ENCODE measurements around the gene GAK.

Gene GAK

DNA sequence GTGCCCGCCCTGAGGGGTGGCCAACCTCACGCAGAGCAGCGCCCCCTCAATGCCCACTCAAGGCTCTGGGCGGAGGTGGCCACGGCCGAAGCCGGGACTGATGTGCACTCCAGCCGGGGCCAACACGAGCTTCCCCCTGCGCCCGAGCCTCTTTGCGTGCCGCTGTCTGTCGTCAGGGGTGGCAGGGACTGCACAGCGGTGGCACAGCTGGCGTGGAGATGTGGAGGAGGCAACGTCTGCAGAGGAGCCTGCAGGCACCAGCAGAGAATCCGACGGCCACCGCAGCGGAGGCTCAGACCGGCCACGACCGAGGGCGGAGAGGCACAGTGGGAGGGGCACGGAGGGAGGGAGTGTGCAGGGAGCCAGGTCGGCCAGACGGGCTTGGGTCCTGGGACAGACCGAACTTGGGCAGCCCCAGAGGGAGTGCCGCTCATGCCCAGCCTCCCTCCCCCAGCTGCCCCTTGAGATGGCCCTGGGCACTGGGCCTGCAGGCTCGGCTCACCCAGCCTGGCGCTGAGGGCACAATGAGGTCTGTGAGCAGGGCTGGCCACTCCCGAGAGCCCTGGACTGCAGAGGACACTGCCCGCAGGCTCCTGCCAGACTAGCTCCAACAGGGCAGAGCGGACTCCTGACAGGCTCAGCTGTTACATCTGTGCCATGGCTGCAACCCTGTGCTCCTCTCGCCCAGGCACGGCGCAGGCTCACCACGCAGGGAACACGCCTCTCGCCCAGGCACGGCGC lies 59.7 kb downstream of the GAK start:
- no peak for DNase-seq (ENCODE audit: low read depth in 3 of 3)

DNA sequence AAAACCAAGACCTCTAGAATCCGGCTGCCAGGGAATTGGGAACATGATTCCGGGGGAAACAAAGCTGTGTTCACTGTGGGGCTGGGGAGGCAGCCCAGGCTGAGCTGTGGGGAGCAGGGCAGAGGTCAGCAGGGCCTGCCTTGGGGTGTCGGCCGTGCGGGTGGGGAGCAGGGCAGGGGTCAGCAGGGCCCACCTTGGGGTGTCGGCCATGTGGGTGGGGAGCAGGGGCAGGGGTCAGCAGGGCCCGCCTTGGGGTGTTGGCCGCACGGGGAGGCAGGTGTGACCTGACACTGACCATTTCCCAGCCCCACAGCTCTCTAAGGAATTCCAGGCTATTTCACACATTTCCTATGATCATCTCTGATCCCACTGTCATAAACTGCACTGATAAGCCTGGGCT lies 60.6 kb downstream of the GAK start:
- DNase-seq (ENCODE audit: low read depth in 3 of 3) = no peak

DNA sequence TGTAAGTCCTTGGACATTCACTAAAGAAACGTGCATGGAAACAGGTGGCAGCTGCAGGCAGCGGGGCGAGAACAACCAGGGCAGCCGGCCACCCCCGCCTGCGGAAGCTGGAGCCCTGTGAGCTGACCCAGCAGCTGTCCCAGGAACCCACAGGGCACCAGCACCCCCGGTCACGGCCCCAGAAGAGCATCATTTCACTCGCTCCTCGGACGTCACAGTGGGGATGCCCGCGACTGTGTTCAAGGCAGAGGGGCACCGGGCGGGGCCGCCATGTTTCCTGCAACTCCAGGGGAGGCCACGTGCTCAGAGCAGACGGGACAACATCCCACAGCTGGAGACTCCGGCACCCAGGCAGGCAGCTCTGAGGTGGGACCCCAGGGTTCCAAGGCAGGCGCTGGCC lies 61.2 kb downstream of the GAK start:
- DNase-seq (ENCODE audit: low read depth in 3 of 3) = no peak

DNA sequence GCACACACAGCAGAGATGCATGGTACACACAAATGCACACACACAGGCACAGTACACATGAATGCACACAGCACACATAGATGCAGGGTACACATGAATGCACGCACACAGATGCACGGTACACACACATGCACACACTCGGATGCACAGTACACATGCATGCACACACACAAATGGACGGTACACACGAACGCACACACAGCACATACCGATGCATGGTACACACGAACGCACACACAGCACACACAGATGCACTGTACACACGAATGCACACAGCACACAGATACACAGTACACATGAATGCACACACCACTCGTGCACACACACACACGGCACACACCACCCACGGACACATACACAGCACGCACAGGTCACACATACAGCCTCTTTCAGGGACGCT lies 62.3 kb downstream of the GAK start:
- DNase-seq (ENCODE audit: low read depth in 3 of 3) = no peak

DNA sequence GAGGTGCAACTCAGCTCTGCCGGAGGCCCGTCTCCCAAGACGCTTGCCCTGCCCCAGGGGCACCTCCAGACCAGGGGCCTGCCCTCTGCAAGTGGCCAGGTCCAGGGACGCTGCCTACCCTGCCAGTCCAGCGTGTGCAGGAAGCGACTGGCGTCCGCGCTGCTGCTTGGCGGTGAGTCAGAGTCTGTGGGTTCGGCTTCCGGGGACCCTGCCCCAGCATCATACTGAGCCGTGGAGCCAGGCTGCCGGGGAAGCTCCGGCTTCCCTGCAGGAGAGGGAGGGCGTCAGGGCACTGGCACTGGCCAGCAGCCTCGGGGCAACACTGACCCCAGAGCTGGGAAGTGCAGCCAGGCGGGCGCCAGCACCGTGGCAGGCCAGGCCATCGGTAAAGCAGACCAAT lies 63.7 kb downstream of the GAK start:
- no peak for DNase-seq (ENCODE audit: low read depth in 3 of 3)

DNA sequence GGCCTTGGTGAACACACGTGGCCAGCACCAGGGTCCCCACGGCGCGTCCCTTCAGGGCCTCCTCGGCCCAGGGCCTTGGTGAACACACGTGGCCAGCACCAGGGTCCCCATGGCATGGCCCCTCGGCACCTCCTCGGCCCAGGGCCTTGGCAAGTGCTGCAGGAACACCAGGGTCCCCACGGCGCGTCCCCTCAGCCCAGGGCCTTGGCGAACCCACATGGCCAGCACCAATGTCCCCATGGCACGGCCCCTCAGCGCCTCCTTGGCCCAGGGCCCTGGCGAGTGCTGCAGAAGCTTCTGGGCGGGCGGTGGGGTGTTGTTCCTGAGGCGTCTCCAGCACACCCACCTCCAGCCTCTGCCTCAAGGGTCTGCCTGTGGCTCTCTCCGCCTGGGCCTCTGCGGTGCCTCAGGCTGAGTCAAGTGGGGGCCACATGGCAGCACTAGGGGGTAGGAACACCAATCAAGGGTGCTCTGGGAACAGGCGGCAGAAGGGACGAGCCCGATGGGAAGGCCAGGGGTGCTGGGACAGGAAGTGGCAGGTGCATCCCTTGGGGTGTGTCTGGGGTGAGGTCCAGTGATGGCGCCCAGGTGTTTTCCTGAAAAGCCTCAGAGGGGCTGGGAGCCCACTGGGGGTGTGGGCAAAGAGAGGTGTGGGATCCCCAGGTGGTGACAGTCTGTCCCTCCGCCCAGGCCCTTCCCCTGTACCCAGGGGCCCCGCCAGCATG lies 64.4 kb downstream of the GAK start:
- DNase-seq (ENCODE audit: low read depth in 3 of 3) = no peak

DNA sequence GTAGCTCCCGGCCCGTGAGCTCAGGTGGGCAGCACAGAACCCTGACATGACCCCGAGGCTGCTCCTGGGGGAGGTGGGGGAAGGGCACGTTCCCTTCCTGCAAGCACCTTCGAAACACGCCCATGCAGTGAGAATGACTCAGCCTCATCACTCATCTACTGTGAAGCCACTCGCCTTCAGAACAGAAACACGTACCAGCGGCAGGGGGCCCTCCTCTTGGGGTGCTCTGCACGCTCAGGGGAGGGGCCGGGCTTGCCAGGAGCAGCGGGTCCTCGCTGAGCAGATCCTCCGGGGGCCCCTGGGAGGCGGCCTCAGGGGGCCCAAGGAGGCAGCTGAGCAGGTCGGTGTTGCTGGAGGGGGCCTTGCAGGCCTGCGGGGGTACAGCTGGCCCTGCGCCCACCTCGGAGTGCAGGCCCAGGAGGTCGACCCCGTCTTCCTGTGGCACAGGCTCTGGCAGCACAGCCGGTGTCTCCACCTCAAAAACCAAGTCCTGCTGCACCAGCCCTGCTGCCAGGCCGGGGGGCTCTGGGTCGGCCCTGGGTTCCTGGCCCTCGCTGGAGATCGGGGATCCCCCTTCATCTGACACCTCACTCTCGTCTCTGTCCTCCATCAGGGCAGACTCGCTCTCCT lies 65.2 kb downstream of the GAK start:
- DNase-seq (ENCODE audit: low read depth in 3 of 3) = no peak

DNA sequence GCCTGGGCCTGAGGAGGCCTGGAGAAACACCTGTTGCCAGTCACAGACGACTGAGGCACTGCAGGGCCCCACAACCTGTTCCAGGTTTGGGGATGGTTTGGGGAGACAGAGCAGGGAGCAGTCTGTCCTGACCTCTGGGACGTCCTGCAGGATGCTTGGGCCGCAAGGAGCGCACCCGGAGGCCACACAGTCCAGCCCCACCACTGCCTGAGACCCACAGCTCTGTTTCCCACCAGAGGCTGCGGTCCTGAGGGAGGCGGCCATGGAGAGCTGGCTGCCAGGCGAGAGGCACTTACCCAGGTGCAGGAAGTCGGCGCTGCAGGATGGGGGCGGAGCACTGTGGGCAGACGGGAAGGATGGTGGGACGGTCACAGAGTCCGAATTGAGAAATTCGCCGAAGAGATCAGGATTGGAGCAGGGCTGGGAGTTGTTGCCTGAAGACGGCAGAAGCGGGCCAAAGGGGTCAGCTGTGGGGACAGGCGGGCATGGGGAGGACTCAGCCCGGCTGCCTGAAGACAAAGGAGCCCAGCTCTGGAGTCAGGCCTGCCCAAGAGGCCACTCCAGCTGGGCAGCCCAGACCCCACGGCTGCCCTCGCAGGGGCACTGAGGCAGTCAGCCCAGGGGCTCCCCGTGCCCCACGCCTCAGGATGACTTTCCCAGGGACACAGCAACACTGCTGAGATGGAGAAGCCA lies 65.9 kb downstream of the GAK start:
- no peak for DNase-seq (ENCODE audit: low read depth in 3 of 3)

DNA sequence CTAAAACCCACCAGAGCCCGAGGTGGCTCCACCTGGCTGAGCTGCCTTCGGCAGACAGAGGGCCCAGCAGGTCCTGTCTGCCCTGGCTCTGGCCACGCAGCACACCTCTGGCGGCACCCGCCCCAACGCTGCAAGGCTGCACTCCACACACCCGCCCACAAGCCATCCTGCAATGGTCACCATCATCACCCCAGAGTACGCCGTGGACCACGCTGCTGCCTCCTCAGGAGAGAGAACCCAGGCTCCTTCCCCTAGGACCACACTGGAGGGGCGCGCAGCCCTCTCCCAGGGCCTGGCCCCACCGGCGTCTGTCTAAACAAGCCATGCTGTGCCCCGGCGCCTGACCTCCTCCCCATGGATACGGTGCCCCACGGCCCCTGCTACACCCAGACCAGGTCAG lies 66.5 kb downstream of the GAK start:
- no peak for DNase-seq (ENCODE audit: low read depth in 3 of 3)

DNA sequence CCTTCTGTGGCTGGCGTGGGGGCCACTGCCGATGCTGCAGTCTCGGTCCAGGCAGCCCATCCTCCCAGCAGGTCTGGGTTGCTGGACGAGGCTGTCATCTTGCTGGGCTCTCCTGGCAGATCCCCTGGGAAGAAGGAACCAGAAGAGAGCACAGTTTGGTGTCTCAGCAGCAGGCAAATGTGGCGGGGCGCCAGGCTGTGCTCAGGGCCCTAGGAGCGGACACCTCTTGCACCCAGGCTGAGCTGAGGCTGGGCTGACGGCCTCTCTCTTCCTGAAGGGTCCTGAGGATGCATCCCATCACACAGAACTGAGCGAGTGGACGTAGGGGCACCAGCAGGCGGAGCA lies 67.0 kb downstream of the GAK start:
- no peak for DNase-seq (ENCODE audit: low read depth in 3 of 3)

DNA sequence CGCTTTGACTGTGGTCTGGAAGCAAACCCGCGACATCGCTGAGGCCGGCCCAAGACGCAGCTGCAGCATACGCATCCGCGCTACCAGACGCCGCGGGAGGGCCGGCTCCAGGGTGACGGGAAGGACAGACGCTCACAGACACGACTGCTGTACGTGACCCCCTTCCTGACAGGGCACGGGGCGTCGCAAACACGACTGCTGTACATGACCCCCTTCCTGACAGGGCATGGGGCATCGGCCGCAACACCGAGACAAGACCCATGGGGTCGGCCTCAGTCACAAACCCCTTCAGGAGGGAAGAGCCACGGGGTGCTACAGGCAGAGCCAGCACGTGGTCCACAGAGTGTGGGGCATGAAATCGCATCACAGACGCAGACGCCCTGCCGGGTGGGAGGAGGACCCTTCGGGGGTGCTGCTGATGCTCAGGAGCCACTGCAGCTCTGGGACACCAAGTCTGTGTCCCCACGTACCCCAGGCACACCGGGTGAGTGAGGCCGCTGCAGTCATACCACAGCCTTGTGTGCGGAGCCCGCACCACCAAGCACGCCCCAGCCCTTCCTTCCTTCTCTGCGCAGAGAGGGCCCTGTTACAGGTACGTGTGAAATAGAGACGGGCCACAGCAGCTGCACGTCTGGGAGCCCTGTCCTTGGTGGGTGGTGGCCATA lies 67.5 kb downstream of the GAK start:
- no peak for DNase-seq (ENCODE audit: low read depth in 3 of 3)

DNA sequence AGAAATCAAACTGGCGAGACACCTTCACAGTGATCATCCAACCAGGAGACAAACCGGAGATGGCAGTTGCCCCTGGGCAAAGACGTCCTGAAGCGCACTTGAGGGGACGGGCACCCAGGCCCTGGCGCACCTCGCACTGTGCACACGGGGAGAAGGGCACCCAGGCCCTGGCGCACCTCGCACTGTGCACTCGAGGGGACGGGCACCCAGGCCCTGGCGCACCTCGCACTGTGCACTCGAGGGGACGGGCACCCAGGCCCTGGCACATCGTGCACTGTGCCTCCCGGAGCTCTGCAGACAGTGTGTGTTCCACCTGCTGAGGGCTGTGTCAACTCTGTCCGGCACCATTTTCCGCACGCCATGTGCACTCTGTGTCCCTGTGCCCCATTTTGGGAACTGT lies 71.6 kb downstream of the GAK start:
- DNase-seq (ENCODE audit: low read depth in 3 of 3) = no peak

DNA sequence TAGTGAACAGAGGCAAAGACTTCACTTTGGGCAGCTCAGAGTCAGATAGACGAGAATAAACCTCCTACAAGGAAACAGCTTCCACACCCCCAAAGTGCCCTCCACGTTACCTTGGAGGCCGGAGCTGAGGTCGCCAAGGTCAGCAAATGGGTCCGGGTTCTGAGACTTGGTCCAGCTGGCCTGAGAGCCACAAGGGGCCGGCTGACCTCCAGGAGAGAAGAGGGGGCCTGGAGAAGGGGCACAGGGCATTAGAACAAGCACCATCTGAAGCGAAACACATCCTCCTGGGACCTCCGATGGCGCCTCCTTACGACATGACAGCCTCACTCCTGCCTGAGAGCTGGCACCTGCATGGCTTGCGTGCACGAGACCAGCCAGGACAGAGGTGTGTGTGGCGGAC lies 72.6 kb downstream of the GAK start:
- DNase-seq (ENCODE audit: low read depth in 3 of 3) = no peak

DNA sequence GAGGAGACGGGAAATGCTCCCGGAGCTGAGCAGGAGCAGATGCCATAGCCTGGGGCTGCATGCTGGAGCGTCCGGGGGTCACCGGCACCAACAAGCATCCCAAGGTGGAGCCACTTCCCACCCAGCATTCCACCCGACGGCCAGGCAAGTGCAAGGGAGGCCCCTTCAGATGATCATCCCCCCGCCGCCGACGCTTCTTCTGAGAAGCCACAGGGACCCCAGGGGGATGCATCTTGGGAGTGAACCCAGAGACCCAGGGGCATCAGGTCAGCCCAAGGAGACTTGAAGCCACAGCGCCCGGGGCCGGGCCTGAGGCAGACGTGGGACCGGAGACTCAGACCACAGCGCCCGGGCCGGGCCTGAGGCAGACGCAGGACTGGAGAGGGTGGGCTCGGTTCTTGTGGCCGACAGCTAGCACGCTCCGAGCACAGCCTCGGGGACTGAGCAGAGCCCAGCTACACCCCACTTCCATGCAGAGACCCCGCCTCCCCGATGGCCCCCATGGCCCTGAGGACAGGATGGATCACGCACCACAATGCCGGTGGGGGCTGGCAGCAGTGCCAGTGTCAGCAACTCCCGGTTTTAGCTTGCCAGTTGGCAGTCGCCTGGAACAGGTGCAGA lies 73.2 kb downstream of the GAK start:
- no peak for DNase-seq (ENCODE audit: low read depth in 3 of 3)

DNA sequence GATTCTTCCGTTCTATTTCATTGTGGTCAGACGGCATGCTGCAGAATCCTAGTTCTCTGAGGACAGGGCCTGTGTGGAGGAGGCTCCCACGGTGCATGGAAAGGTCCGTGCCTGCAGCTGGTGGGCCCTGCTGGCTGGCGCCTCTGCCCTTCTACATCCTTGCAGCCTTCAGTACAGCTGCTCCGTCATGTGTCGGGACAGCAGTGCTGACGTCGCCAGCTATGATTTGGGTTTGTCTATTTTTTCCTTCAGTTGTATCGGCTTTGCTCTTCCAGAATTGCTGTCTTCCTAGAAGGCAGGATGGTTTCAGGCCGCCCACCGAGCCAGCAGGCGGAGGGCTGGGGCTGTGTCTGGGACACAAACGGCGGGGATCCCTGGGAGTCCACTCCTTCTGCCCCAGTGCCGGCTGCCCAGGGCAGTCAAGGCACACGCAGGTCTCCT lies 74.1 kb downstream of the GAK start:
- DNase-seq (ENCODE audit: low read depth in 3 of 3) = no peak

DNA sequence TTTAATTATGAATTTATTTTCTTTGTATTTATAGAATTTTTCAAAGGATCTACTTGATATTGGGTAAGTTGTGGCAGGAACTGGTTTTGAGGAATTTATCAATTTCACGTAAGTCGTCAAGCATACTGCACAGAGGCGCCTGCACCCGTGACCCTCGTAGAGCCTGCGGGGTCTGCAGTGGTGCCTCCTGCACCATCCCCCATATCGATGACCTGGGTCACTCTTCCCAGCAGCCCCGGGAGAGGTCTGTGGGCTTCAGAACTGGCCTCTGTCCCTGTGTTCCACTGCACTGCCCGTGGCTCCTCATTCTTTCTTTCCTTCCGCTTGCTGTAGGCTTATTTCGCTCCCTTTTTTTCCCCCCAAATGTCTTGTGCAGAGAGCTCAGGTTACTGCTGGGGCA lies 74.7 kb downstream of the GAK start:
- DNase-seq (ENCODE audit: low read depth in 3 of 3) = no peak

DNA sequence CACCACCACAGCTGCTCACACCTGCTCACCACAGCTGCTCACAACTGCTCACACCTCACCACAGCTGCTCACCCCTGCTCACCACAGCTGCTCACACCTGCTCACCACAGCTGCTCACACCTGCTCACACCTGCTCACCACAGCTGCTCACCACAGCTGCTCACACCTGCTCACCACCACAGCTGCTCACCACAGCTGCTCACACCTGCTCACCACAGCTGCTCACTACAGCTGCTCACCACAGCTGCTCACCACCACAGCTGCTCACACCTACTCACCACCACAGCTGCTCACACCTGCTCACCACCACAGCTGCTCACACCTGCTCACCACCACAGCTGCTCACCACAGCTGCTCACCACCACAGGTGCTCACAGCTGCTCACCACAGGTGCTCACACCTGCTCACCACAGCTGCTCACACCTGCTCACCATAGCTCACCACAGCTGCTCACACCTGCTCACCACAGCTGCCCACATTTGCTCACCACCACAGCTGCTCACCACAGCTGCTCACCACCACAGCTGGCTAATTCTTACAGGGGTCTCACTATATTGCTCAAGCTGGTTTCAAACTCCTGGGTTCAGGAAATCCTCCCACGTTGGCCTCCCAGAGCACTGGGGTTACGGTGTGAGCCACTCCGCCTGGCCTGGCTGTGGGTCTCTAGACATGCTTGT lies 75.8 kb downstream of the GAK start:
- no peak for DNase-seq (ENCODE audit: low read depth in 3 of 3)

DNA sequence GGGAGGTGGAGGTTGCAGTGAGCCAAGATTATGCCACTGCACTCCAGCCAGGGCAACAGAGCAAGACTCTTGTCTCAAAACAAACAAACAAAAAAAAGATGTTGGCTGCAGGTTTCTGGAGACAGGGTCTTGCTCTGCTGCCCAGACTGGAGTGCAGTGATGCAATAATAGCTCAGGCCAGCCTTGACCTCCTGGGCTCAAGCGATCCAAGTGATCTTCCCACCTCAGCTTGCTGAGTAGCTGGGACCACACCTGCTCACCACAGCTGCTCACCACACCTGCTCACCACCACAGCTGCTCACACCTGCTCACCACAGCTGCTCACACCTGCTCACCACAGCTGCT lies 76.3 kb downstream of the GAK start:
- DNase-seq (ENCODE audit: low read depth in 3 of 3) = no peak

DNA sequence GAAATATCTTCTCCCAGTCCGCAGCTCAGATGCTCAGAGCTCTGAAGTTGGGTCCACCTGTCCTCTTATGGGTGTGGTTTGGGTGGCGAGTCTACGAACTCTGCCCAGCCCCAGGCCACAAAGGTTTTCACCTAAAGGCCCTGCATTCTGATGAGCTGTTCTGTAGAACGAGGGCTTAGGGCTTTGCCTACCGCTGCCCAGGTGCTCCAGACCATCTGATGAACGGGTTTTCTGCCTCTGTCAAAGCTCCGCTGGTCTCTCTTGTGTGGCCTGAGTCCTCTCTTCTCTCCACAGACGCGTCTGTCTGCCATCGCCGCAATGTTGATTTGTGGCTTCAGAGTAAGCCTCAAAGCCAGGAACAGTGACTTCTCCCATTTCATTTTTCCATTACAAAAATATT lies 77.8 kb downstream of the GAK start:
- no peak for DNase-seq (ENCODE audit: low read depth in 3 of 3)

DNA sequence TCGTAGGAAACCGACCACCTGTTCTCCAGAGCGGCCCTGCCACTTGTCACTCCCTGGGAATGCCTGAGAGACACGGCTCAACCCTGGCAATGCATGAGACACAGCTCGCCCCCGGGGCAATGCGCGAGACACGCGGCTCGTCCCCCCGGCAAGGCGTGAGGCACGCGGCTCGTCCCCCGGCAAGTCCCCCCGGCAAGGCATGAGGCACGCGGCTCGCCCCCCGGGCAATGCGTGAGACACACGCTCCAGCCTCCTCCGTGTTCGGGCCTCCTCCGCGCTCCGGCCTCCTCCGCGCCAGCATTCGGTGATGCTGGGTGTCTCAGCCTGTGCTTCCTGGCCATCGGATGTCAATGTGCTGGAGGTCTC lies 78.7 kb downstream of the GAK start:
- no peak for DNase-seq (ENCODE audit: low read depth in 3 of 3)

DNA sequence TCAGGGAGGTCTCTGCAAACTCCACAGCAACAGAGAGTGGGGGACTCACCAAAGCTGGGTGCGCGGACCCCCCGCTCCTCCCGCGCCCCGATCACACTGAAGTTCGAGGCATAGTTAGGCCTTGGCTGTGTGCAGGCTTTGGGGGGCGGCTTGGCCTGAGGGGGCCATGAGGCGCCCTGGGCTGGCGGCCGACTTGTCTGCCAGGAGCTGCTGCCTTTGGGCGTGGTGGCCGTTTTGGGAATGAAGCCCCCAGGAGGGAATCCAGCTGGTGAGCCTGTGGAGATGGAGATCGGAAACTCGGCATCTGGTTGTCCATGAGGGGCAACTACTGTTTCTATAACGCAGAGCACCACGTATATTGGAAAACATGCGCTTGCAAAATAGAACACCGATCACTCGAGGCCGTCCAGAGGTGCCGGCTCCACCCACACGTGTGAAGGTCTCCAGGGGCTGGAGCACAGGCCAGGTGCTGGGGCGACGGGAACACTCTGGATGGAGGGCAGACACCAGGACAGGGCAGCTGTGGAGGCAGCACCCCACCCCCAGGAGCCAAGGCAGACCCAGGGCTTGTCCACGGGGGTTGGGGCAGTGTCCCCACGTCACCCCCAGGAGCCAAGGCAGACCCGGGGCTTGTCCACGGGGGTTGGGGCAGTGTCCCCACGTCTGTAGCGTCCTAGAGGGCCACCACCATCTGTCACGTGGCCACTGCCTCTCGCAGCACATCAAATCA lies 80.2 kb downstream of the GAK start:
- DNase-seq (ENCODE audit: low read depth in 3 of 3) = no peak

Data from stimulated activated CD4-positive, alpha-beta T cell treated with anti-CD3 and anti-CD28 coated beads, TNF-alpha, amount 100 ng/mL, for 4 hours (primary cell).